ENCODE results near the gene LCN10. TPM values are rescaled to one million over a fixed set of nuclear protein-coding genes. Genes with fewer than 3 reads are reported as not detected.
A peak's percentile ranks its signal among the peaks of the same experiment; 100 is the strongest.

LCN10 gene
- total and polyA plus RNA-seq, 2 of the 13 experiments (the other 11 are each of a cell fraction or from before 2014, with no cell fraction given): 0.53 to 0.61 TPM

- TF ChIP-seq SMC3 (IDR thresholded peaks at IDR 0.05; ENCODE audit: low read length) (no peak), ZNF790 (CRISPR knock-in tag; IDR thresholded peaks at IDR 0.05; ENCODE audit: borderline replicate concordance) (no peak), FOXO4 (CRISPR knock-in tag; conservative IDR thresholded peaks at IDR 0.05) (no peak), PAF1 (CRISPR knock-in tag; IDR thresholded peaks at IDR 0.05) (no peak), SMYD3 (CRISPR knock-in tag; IDR thresholded peaks at IDR 0.05) (no peak), ZKSCAN5 (CRISPR knock-in tag; IDR thresholded peaks at IDR 0.05) (no peak), CEBPB (IDR thresholded peaks at IDR 0.05; ENCODE audit: borderline replicate concordance, low read depth, low read length) (no peak), ISX (CRISPR knock-in tag; conservative IDR thresholded peaks at IDR 0.05) (no peak), ZC3H4 (CRISPR knock-in tag; IDR thresholded peaks at IDR 0.05; ENCODE audit: borderline replicate concordance) (no peak), MLX (CRISPR knock-in tag; IDR thresholded peaks at IDR 0.05) (no peak), ZNF274 (CRISPR knock-in tag; IDR thresholded peaks at IDR 0.05) (0 out of 2 replicates have a peak, but pooled peaks have one; percentile 13), GLI4 (CRISPR knock-in tag; IDR thresholded peaks at IDR 0.05; ENCODE audit: borderline replicate concordance) (no peak; the same call in 1 of the 2 replicates), ZNF333 (CRISPR knock-in tag; IDR thresholded peaks at IDR 0.05; ENCODE audit: borderline replicate concordance) (no peak; the same call in 1 of the 2 replicates), TBX2 (CRISPR knock-in tag; IDR thresholded peaks at IDR 0.05; ENCODE audit: borderline replicate concordance) (peak; percentile 73; the same call in 1 of the 2 replicates), RFX5 (IDR thresholded peaks at IDR 0.05; ENCODE audit: low read depth, low read length) (no peak), YEATS2 (CRISPR knock-in tag; IDR thresholded peaks at IDR 0.05; ENCODE audit: borderline replicate concordance) (no peak), CCDC6 (CRISPR knock-in tag; IDR thresholded peaks at IDR 0.05) (no peak), NFYC (CRISPR knock-in tag; IDR thresholded peaks at IDR 0.05) (no peak), ZNF441 (CRISPR knock-in tag; IDR thresholded peaks at IDR 0.05; ENCODE audit: borderline replicate concordance) (0 out of 2 replicates have a peak, but pooled peaks have one; percentile 12), ZNF619 (CRISPR knock-in tag; IDR thresholded peaks at IDR 0.05) (no peak), SKI (IDR thresholded peaks at IDR 0.05; ENCODE audit: partially characterized antibody) (no peak), HCFC1 (IDR thresholded peaks at IDR 0.05; ENCODE audit: low read depth, low read length) (no peak), ZNF569 (CRISPR knock-in tag; IDR thresholded peaks at IDR 0.05; ENCODE audit: borderline replicate concordance) (0 out of 2 replicates have a peak, but pooled peaks have one; percentile 54), ZNF451 (CRISPR knock-in tag; IDR thresholded peaks at IDR 0.05) (peak; percentile 84; the same call in 1 of the 2 replicates), HOXA7 (CRISPR knock-in tag; IDR thresholded peaks at IDR 0.05) (no peak), SATB2 (CRISPR knock-in tag; IDR thresholded peaks at IDR 0.05) (no peak), ZBTB8A (CRISPR knock-in tag; IDR thresholded peaks at IDR 0.05; ENCODE audit: borderline replicate concordance, low read depth) (no peak), TGIF2 (CRISPR knock-in tag; IDR thresholded peaks at IDR 0.05) (no peak; the same call in 1 of the 2 replicates), RXRB (CRISPR knock-in tag; IDR thresholded peaks at IDR 0.05; ENCODE audit: borderline replicate concordance) (0 out of 2 replicates have a peak, but pooled peaks have one; percentile 10), FOXA3 (CRISPR knock-in tag; IDR thresholded peaks at IDR 0.05) (no peak), SALL2 (CRISPR knock-in tag; IDR thresholded peaks at IDR 0.05) (no peak)
- TF ChIP-seq, protein P1, sequence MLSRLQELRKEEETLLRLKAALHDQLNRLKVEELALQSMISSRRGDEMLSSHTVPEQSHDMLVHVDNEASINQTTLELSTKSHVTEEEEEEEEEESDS (CRISPR knock-in tag; IDR thresholded peaks at IDR 0.05; ENCODE audit: borderline replicate concordance): no peak
Measured at GRCh38 chr9:136791516-136792276, 49.0 kb upstream of the LCN10 start (continued).
